Stomach smooth muscle (tissue), 2 donors: Measurements from ENCODE around the gene HSDL1.

Source experiments
- H3K27ac ChIP-seq: one replicate; pipeline ENCODE4 v1.7.0; 2013; ENCODE audit warnings: mild to moderate bottlenecking, low read length, inconsistent platforms
- H3K27me3 ChIP-seq, 2 donors: one replicate each; pipeline ENCODE4 v1.7.0; 2013; ENCODE audit warnings: low read length in 2 of 2; ENCODE audit not compliant: insufficient read depth in 2 of 2, control insufficient read depth in 1 of 2
- H3K36me3 ChIP-seq, 2 donors: one replicate each; pipeline ENCODE4 v1.7.0; 2013; ENCODE audit warnings: low read length in 2 of 2; ENCODE audit not compliant: control insufficient read depth in 2 of 2, insufficient read depth in 2 of 2
- H3K4me1 ChIP-seq: one replicate; pipeline ENCODE4 v1.7.0; 2013; ENCODE audit warnings: low read length; ENCODE audit not compliant: control insufficient read depth, insufficient read depth
- H3K4me3 ChIP-seq, 2 donors: one replicate each; pipeline ENCODE4 v1.7.0; 2013; ENCODE audit warnings: low read length in 2 of 2
- H3K9ac ChIP-seq, 2 donors: one replicate each; pipeline ENCODE4 v1.7.0; 2013; ENCODE audit warnings: low read length in 2 of 2, mild to moderate bottlenecking in 1 of 2
- H3K9me3 ChIP-seq, 2 donors: one replicate each; pipeline ENCODE4 v1.7.0; 2013; ENCODE audit warnings: low read length in 2 of 2; ENCODE audit not compliant: control insufficient read depth in 2 of 2
- donor health status: healthy.
- donor health status: Pancreatic carcinoma.

Gene HSDL1

DNA sequence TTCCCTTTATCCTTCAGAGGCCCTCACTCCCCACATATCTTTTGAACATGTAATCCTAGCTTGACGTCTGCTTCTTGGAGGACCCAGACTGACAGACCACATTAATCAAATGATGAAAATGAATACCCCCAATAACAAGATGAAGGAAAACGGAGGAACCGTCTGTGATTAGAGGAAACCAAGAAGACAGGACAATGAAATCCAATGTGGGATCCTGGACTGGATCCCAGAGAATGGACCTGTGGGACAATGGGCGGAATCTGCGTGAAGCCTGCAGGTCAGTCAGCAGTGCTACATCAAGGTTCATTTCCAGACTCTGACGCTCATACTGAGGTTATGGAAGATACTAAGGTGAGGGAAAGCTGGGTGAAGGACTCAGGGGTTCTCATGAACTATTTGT, 64.2 kb downstream of the HSDL1 start:
- Histone ChIP-seq H3K27me3 (no peaks in the 10 kb centered on the region), H3K36me3 (peaks cover 38 to 47% of the 10 kb centered on the region in 2 donors), H3K4me3 (no peak overlapping the region), H3K27ac (no peak overlapping the region), H3K4me1 (no peaks in the 10 kb centered on the region), H3K9me3 (no peaks in the 10 kb centered on the region), H3K9ac (no peak overlapping the region)

DNA sequence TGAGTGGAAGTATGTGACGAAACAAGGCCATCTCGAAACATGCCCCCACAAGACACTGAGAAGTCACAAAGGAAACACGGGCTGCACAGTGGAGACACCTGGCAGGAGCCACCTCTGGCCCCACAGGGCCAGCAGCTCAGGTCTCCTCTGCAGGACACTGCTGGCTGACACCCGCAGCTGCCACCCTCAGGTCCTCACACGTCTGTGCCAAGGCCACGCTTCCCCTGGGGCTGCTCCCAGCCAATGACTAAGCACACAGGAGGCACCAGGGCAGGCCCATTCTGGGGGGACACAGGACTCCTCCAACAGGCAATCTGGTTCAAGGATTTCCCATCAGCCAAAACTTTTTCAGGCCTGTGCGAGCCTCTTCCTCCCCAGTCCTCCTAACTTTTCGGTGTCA, 64.6 kb downstream of the HSDL1 start:
- H3K27me3 ChIP-seq, result no peaks in the 10 kb centered on the region
- peaks cover 42 to 45% of the 10 kb centered on the region in 2 donors for H3K36me3 ChIP-seq
- H3K9ac ChIP-seq, result no peak overlapping the region

DNA sequence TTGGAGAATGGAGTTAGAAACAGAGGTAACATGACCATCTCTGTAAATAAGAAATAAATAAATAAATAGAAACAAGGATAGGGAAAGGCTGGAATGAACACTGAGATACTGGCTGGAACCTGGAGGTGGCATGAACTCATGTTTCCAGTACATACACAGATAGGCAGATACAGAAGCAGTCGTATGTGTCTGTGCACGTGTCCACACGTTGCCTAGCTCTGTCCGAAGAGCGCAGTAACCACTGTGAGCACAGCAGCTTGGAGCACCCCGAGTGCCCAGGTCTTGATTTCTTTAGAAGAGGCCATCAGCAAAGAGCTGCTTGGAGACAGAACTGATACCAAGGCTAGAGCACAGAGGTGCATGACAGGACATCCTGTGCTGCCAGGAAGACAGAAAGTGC, 65.3 kb downstream of the HSDL1 start:
- H3K9ac ChIP-seq, result no peak overlapping the region
- no peak overlapping the region for H3K4me3 ChIP-seq
- no peak overlapping the region for H3K27ac ChIP-seq
- H3K9me3 ChIP-seq, result no peaks in the 10 kb centered on the region
- peaks cover 48 to 52% of the 10 kb centered on the region in 2 donors for H3K36me3 ChIP-seq
- H3K4me1 ChIP-seq, result peaks cover under 1% of the 10 kb centered on the region
- no peaks in the 10 kb centered on the region for H3K27me3 ChIP-seq

More for the DNA sequence above, 64.6 kb downstream of the HSDL1 start:
- Histone ChIP-seq H3K4me1 (no peaks in the 10 kb centered on the region), H3K4me3 (no peak overlapping the region), H3K9me3 (no peaks in the 10 kb centered on the region), H3K27ac (no peak overlapping the region)

DNA sequence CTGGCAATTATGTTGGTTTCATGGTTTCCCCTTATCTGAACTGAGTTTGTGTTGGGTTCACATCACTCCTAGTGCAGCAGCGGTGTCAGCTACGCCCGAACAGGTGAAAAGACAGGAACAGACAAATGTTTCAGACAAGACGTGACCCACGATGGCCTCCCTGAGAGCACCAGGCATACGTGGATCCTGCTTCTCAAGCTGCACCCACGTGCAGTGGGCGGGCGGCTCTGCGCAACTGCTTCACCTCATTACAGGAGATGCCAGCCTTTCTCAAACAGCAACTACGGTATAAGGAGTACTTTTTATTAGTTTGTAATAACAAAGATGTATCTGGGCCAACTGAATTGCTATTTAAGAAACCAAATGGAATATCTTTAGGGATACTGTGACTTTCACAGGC, 69.6 kb downstream of the HSDL1 start:
- Histone ChIP-seq H3K4me3 (no peak overlapping the region), H3K36me3 (peaks cover 41 to 50% of the 10 kb centered on the region in 2 donors), H3K27ac (no peak overlapping the region), H3K27me3 (no peaks in the 10 kb centered on the region), H3K9ac (no peak overlapping the region), H3K4me1 (peaks cover 2% of the 10 kb centered on the region), H3K9me3 (no peaks in the 10 kb centered on the region)

DNA sequence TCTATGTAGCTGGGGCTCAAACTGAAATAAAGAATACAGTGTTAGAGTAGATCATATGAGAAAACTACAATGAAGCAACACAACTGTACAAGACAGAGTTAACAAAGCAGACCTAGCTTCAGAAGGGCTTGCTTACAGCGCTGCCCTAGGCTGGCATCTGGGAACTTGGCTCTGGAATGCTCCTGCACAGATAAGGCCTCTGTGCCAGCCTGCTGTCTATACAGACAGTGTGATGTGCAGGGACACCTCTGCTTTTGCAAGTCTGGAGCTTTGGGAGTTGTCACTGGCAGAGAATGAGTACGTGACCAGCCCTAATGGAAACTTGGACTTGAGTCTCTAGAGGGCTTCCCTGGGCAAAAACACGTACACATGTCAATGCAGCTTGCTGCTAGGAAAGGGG, 70.3 kb downstream of the HSDL1 start:
- H3K9ac ChIP-seq, result no peak overlapping the region
- no peaks in the 10 kb centered on the region for H3K9me3 ChIP-seq
- H3K4me3 ChIP-seq, result no peak overlapping the region
- H3K4me1 ChIP-seq, result peaks cover 2% of the 10 kb centered on the region
- H3K27me3 ChIP-seq, result no peaks in the 10 kb centered on the region
- H3K36me3 ChIP-seq, result peaks cover 40 to 48% of the 10 kb centered on the region in 2 donors
- H3K27ac ChIP-seq, result no peak overlapping the region
